Left ventricle myocardium superior (tissue), 1 donor: Measurements from ENCODE around the gene PRSS2. TPM values are rescaled to one million over a fixed set of nuclear protein-coding genes. Genes with fewer than 3 reads are reported as not detected.

Experiments used
- ATAC-seq: fragments of 200-7000 bp; cut with Tn5 transposase; one replicate; pipeline ENCODE4 v1.9.1; 2020; ENCODE audit warnings: mild to moderate bottlenecking, moderate library complexity
- DNase-seq: peaks from one replicate; pipeline ENCODE4 v3.0.0-alpha.2; 2020
- intact Hi-C: fragments of 100-400 bp; cut with micrococcal nuclease; formaldehyde crosslinking; loops from one replicate; pipeline ENCODE4 v1.11.0; 2022
- total RNA-seq: library from RNA; stranded (reverse); fragmentation: NEBNext Ultra II Directional; extraction: Animal tissue kit (Norgen Biotek cat#: 25700); gene quantifications from one replicate; pipeline ENCODE4 v1.2.1, GENCODE V29; 2021
- donor health status: DM: no; HTN: yes; CAD: no; lungs with severe emphysema.

PRSS2 gene
- total RNA-seq, 1 donor from 2014 or later, result not detected

GRCh38 chr7:142812437-142813215 is 41.9 kb downstream of the PRSS2 start:
- no peak for ATAC-seq
- intact Hi-C loops, result loop anchor here (10.0 kb wide), 1 partner anchor 208 kb away; no protein-coding TSS in a partner anchor
- DNase-seq, result no peak

- ATAC-seq, result no peak
- intact Hi-C loops, result loop anchor here (10.0 kb wide), 1 partner anchor 208 kb away; no protein-coding TSS in a partner anchor
- no peak for DNase-seq
These were observed 42.5 kb downstream of the PRSS2 start for GRCh38 chr7:142813226-142813625.

GRCh38 chr7:142813699-142814098 is 42.9 kb downstream of the PRSS2 start:
- no peak for DNase-seq
- intact Hi-C loops, result loop anchor here (10.0 kb wide), 1 partner anchor 209 kb away; no protein-coding TSS in a partner anchor

DNA sequence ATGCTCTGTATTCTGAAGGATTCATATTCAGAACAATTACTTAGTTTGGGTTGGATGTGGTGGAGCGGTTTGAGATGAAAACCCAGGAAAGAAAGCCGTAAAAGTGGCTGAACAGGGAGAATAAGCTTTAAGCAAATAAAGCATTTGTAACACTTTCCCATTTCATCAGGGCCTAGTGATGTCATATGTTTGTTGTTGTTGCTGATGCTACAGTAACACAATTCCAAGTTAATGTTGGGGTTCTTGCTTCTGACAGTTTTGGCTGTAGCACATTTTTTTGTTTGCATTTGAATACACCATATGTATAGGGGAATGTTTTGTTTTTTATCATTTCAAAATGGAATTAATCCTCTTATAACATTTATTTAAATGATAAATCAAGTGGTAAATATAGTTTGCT is 43.7 kb downstream of the PRSS2 start:
- intact Hi-C loops, result loop anchor here (10.0 kb wide), 1 partner anchor 210 kb away; no protein-coding TSS in a partner anchor
- no peak for ATAC-seq

More at GRCh38 chr7:142813699-142814098, 42.9 kb downstream of the PRSS2 start:
- ATAC-seq, result no peak

DNA sequence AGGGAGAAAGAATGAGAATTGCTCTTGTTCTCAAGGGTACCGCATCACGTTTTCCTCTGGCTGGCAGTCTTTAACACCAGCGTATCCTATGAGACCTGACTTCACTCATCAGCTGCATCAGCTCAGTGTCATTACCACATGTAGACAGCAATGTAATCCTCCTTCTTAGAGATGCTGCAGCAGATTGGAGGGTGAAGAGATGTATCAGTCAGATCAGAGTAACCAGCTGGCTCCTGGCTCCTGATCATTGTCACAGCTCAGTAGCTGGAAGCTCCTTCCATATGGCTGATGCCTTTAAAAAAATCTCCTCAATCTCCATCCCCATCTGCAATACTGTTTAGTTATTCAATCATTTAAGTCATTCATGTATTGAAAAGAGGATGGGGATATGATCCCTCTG is 44.4 kb downstream of the PRSS2 start:
- intact Hi-C loops, result loop anchor here (10.0 kb wide), 1 partner anchor 210 kb away; no protein-coding TSS in a partner anchor
- ATAC-seq, result no peak
- DNase-seq, result no peak

More for the DNA sequence above, 43.7 kb downstream of the PRSS2 start:
- DNase-seq, result no peak

DNA sequence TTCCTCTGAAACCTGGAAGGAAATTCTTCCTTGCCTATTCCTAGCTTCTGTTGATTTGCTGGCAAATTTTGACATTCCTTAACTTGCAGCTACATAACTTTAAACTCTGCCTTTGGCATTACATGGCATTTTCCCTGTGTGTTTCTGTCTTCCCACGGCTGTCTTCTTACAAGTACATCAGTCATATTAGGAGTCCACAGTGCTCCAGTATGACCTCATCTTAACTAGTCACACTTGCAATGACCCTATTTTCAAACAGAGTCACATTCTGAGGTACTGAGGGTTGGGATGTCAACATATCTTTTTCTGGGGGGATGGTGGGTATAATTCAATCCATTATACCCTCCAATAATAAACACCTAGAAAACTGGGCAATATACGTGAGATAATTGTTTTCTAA is 46.7 kb downstream of the PRSS2 start:
- ATAC-seq (no peak), DNase-seq (no peak)
- intact Hi-C loops, result loop anchor here (10.0 kb wide), 1 partner anchor 213 kb away; no protein-coding TSS in a partner anchor

DNA sequence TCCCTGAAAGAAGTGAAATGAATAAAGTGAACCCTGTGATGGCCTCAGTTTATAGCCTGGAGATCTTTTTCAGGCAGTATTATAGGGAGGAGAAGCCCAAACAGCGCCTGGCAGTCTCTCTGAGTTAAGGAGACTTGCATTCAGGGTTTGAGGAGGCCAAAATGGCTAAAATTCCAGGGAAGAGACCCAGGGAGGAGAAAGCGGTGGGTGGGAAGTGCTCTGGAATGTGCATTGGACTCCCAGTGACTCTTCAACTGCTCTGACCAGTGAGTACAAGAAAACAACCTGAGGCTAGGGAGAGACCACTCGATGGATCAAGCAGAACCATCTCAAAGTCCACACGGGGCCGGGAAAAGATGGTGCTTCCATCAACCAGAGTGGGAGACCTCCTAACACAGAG is 48.8 kb downstream of the PRSS2 start:
- ATAC-seq, result no peak
- no peak for DNase-seq
- intact Hi-C loops, result loop anchor here (10.0 kb wide), 1 partner anchor 215 kb away; no protein-coding TSS in a partner anchor

DNA sequence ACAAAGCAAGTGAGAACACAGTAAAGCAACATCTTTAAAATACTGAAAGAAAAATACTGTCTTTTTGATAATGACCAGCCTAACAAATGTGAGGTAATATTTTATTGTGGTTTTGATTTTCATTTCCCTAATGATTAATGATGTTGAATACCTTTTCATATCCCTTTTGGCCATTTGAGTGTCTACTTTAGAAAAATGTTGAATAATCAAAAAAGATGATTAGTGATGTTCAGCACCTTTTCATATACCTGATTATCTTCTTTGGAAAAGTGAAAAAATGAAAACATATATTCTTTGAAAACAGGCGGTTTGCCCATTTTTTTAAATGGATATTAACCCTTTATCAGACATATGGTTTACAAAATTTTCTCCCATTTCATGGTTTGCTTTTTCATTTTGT is 51.9 kb downstream of the PRSS2 start:
- no peak for ATAC-seq
- intact Hi-C loops, result no loop called here
- no peak for DNase-seq

Other genes starting within 250 kb of the PRSS2 start
- gene PRSS1, start 21.5 kb upstream of the PRSS2 start, total RNA-seq, result not detected
- 3.9 TPM for gene EPHB6, start 84.1 kb downstream of the PRSS2 start, total RNA-seq
- gene TRPV6, start 114.8 kb downstream of the PRSS2 start, total RNA-seq, result 0.05 TPM
- not detected for gene TRPV5, start 162.8 kb downstream of the PRSS2 start, total RNA-seq
- gene LLCFC1, start 168.5 kb downstream of the PRSS2 start, total RNA-seq, result not detected
- gene KEL, start 191.4 kb downstream of the PRSS2 start, total RNA-seq, result 0.27 TPM